ENCODE data around the gene PAXX. TPM values are rescaled to one million over a fixed set of nuclear protein-coding genes. Genes with fewer than 3 reads are reported as not detected.

PAXX gene
- total RNA-seq, 1 experiment from 2014 or later = 113 TPM

- ChIA-PET POLR2A (ENCODE audit: unreplicated experiment) (no interaction called here), CTCF (no interaction called here)
- Histone ChIP-seq H3F3A (ENCODE audit: low read length, unreplicated experiment) (no peaks in the 10 kb centered on the region), H2AFZ (ENCODE audit: low read length) (no peak overlapping the region), H4K20me1 (ENCODE audit: low read length) (no peaks in the 10 kb centered on the region), H3K79me2 (ENCODE audit: low read length) (no peaks in the 10 kb centered on the region), H3K9me3 (ENCODE audit: low read length) (no peaks in the 10 kb centered on the region), H3K4me1 (ENCODE audit: insufficient read depth, low read length) (peaks cover 8% of the 10 kb centered on the region), H3K4me2 (ENCODE audit: low read length) (no peak overlapping the region), H3K4me3 (ENCODE audit: low read length) (no peak overlapping the region), H3K9me2 (replicated peaks; ENCODE audit: low read length) (no peaks in the 10 kb centered on the region), H3K36me3 (ENCODE audit: low read depth, low read length) (no peaks in the 10 kb centered on the region), H3K9ac (ENCODE audit: low read length) (no peak overlapping the region), H3K27me3 (ENCODE audit: low read length) (no peaks in the 10 kb centered on the region), H3K27ac (ENCODE audit: low read length) (no peak overlapping the region)
- no TSS peak for BruUV-seq (replicated peaks)
- no peak for ATAC-seq
- DNase-seq = no peak
- TF ChIP-seq, protein P1, sequence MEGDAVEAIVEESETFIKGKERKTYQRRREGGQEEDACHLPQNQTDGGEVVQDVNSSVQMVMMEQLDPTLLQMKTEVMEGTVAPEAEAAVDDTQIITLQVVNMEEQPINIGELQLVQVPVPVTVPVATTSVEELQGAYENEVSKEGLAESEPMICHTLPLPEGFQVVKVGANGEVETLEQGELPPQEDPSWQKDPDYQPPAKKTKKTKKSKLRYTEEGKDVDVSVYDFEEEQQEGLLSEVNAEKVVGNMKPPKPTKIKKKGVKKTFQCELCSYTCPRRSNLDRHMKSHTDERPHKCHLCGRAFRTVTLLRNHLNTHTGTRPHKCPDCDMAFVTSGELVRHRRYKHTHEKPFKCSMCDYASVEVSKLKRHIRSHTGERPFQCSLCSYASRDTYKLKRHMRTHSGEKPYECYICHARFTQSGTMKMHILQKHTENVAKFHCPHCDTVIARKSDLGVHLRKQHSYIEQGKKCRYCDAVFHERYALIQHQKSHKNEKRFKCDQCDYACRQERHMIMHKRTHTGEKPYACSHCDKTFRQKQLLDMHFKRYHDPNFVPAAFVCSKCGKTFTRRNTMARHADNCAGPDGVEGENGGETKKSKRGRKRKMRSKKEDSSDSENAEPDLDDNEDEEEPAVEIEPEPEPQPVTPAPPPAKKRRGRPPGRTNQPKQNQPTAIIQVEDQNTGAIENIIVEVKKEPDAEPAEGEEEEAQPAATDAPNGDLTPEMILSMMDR (conservative IDR thresholded peaks at IDR 0.05; ENCODE audit: low read depth, low read length) = no peak
- no peak for TF ChIP-seq EZH2phosphoT487 (IDR thresholded peaks at IDR 0.05; ENCODE audit: borderline replicate concordance, low read length)
- no peak for TF ChIP-seq EZH2 (IDR thresholded peaks at IDR 0.05; ENCODE audit: low read length, unreplicated experiment)
- intact Hi-C loops (cut with micrococcal nuclease) = loop anchor here (5.0 kb wide), 1 partner anchor 250 kb away; no protein-coding TSS in a partner anchor
Observed at GRCh38 chr9:137037035-137037434, 44.8 kb downstream of the PAXX start.

DNA sequence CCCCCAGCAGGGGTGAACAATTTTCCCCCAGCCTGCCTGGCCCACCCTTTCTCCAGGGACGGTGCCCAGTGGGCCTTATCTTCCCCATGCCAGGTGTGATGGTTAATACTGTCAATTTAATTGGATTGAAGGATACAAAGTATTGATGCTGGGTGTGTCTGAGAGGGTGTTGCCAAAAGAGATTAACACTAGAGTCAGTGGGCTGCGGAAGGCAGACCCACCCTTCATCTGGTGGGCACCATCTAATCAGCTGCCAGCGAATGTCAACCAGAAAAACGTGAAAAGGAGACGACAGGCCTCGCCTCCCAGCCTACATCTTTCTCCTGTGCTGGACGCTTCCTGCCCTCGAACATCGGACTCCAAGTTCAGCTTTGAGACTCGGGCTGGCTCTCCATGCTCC is 45.3 kb downstream of the PAXX start:
- Histone ChIP-seq H3F3A (ENCODE audit: low read length, unreplicated experiment) (no peaks in the 10 kb centered on the region), H3K9me3 (ENCODE audit: low read length) (no peaks in the 10 kb centered on the region), H4K20me1 (ENCODE audit: low read length) (no peaks in the 10 kb centered on the region), H3K27ac (ENCODE audit: low read length) (no peak overlapping the region), H3K9ac (ENCODE audit: low read length) (no peak overlapping the region), H2AFZ (ENCODE audit: low read length) (no peak overlapping the region), H3K36me3 (ENCODE audit: low read depth, low read length) (no peaks in the 10 kb centered on the region), H3K4me2 (ENCODE audit: low read length) (no peak overlapping the region), H3K4me1 (ENCODE audit: insufficient read depth, low read length) (peaks cover 8% of the 10 kb centered on the region), H3K4me3 (ENCODE audit: low read length) (no peak overlapping the region), H3K9me2 (replicated peaks; ENCODE audit: low read length) (no peaks in the 10 kb centered on the region), H3K27me3 (ENCODE audit: low read length) (no peaks in the 10 kb centered on the region), H3K79me2 (ENCODE audit: low read length) (no peaks in the 10 kb centered on the region)
- TF ChIP-seq, protein P1 (conservative IDR thresholded peaks at IDR 0.05; ENCODE audit: low read depth, low read length) = no peak
- TF ChIP-seq EZH2 (IDR thresholded peaks at IDR 0.05; ENCODE audit: low read length, unreplicated experiment) (no peak), EZH2phosphoT487 (IDR thresholded peaks at IDR 0.05; ENCODE audit: borderline replicate concordance, low read length) (no peak)
- BruUV-seq (replicated peaks) = no TSS peak
- intact Hi-C loops (cut with micrococcal nuclease) = loop anchor here (5.0 kb wide), 1 partner anchor 250 kb away; no protein-coding TSS in a partner anchor
- POLR2A ChIA-PET (ENCODE audit: unreplicated experiment) = no interaction called here
- ATAC-seq (no peak), DNase-seq (no peak)
- CTCF ChIA-PET = no interaction called here

DNA sequence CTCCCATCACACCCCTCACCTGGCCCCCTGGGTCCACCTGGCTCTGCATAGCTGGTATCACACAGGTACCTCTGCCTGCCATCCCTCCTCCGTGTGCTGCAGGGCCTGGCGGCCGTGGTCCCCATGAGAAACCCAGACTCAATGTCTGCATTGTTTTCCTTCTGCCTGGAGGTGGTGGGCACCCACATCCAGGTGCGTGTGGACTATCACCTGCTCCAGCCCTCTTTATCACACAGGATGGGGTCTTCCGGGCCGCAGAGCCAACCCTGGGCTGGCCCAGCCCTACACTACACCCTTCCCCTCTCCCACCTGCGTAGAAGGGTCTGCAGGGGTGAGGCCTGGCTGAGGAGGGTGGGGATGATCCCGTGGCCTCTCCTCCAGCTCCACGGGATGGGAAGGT is 46.7 kb downstream of the PAXX start:
- no peak for DNase-seq
- no peak for TF ChIP-seq EZH2phosphoT487 (IDR thresholded peaks at IDR 0.05; ENCODE audit: borderline replicate concordance, low read length)
- TF ChIP-seq, protein P1 (conservative IDR thresholded peaks at IDR 0.05; ENCODE audit: low read depth, low read length) = no peak
- TF ChIP-seq EZH2 (IDR thresholded peaks at IDR 0.05; ENCODE audit: low read length, unreplicated experiment) = no peak

More for the DNA sequence above, 46.7 kb downstream of the PAXX start:
- no peaks in the 10 kb centered on the region for H3K9me2 ChIP-seq (replicated peaks; ENCODE audit: low read length)
- ATAC-seq = no peak
- H4K20me1 ChIP-seq (ENCODE audit: low read length) = peaks cover 3% of the 10 kb centered on the region; the same call in 1 of the 2 replicates
- CTCF ChIA-PET = no interaction called here
- H3K79me2 ChIP-seq (ENCODE audit: low read length) = peaks cover 8% of the 10 kb centered on the region
- no peaks in the 10 kb centered on the region for H3K27me3 ChIP-seq (ENCODE audit: low read length)
- H3K36me3 ChIP-seq (ENCODE audit: low read depth, low read length) = no peaks in the 10 kb centered on the region
- POLR2A ChIA-PET (ENCODE audit: unreplicated experiment) = no interaction called here
- no peak overlapping the region for H3K9ac ChIP-seq (ENCODE audit: low read length)
- H3K27ac ChIP-seq (ENCODE audit: low read length) = no peak overlapping the region
- H3K4me2 ChIP-seq (ENCODE audit: low read length) = no peak overlapping the region
- intact Hi-C loops (cut with micrococcal nuclease) = loop anchor here (5.0 kb wide), 1 partner anchor 252 kb away; no protein-coding TSS in a partner anchor
- H3K4me3 ChIP-seq (ENCODE audit: low read length) = no peak overlapping the region
- H3F3A ChIP-seq (ENCODE audit: low read length, unreplicated experiment) = no peaks in the 10 kb centered on the region
- no TSS peak for BruUV-seq (replicated peaks)
- no peaks in the 10 kb centered on the region for H3K9me3 ChIP-seq (ENCODE audit: low read length)
- H2AFZ ChIP-seq (ENCODE audit: low read length) = no peak overlapping the region
- peaks cover 9% of the 10 kb centered on the region for H3K4me1 ChIP-seq (ENCODE audit: insufficient read depth, low read length)
